Memory B cell (primary cell): ENCODE measurements around the gene CRIP3.

Source experiments
- ATAC-seq: fragments of 150-1000 bp; cut with Tn5 transposase; 2 replicates; pipeline ENCODE4 v1.10.0; 2021; ENCODE audit warnings: low read depth, mild to moderate bottlenecking, moderate library complexity
- DNase-seq, 2 donors: peaks; one replicate each; pipeline ENCODE4 v3.0.0; 2022; ENCODE audit warnings: low spot score in 2 of 2
- H3K27ac Mint-ChIP-seq: one replicate; pipeline ENCODE4 v1.8.0; 2022; ENCODE audit warnings: mild to moderate bottlenecking, moderate library complexity, mixed read lengths
- H3K27me3 Mint-ChIP-seq: one replicate; pipeline ENCODE4 v1.8.0; 2022; ENCODE audit warnings: mixed read lengths
- H3K36me3 Mint-ChIP-seq: one replicate; pipeline ENCODE4 v1.8.0; 2022; ENCODE audit warnings: mild to moderate bottlenecking, mixed read lengths
- H3K4me1 Mint-ChIP-seq: one replicate; pipeline ENCODE4 v1.8.0; 2022; ENCODE audit warnings: mixed read lengths
- H3K4me3 Mint-ChIP-seq: one replicate; pipeline ENCODE4 v1.8.0; 2022; ENCODE audit warnings: mild to moderate bottlenecking, moderate library complexity, mixed read lengths
- H3K9me3 Mint-ChIP-seq: one replicate; pipeline ENCODE4 v1.8.0; 2022; ENCODE audit warnings: mixed read lengths

CRIP3 gene

DNA sequence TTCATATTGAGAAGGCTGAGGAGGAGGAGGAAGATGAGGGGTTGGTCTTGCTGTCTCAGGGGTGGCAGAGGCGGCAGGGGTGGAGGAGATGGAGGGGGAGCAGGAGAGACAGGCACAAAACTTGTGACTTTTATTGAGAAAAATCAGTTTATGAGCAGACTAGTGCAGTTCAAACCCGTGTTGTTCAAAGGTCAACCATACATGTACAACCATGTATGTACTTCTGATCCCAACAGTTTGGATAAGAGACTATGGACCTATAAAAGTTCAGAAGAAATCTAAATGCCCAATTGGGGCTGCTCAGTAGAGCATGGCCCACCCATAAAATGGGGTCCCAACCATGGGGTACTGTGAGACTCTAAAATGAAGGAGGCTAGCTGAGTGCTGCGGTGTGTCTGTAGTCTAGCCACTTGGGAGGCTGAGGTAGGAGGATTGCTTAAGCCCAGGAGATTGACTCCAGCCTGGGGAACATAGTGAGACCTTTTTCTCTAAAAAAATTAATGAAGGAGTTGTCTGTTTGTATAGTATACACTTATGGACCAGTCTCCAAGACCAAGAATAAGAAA, 18.2 kb downstream of the CRIP3 start:
- ATAC-seq (no peak), DNase-seq (no peak)
- Mint-ChIP-seq H3K27ac (no peak overlapping the region), H3K4me3 (no peak overlapping the region), H3K27me3 (peaks cover 20% of the 10 kb centered on the region), H3K4me1 (peaks cover 5% of the 10 kb centered on the region), H3K36me3 (no peaks in the 10 kb centered on the region), H3K9me3 (no peaks in the 10 kb centered on the region)

DNA sequence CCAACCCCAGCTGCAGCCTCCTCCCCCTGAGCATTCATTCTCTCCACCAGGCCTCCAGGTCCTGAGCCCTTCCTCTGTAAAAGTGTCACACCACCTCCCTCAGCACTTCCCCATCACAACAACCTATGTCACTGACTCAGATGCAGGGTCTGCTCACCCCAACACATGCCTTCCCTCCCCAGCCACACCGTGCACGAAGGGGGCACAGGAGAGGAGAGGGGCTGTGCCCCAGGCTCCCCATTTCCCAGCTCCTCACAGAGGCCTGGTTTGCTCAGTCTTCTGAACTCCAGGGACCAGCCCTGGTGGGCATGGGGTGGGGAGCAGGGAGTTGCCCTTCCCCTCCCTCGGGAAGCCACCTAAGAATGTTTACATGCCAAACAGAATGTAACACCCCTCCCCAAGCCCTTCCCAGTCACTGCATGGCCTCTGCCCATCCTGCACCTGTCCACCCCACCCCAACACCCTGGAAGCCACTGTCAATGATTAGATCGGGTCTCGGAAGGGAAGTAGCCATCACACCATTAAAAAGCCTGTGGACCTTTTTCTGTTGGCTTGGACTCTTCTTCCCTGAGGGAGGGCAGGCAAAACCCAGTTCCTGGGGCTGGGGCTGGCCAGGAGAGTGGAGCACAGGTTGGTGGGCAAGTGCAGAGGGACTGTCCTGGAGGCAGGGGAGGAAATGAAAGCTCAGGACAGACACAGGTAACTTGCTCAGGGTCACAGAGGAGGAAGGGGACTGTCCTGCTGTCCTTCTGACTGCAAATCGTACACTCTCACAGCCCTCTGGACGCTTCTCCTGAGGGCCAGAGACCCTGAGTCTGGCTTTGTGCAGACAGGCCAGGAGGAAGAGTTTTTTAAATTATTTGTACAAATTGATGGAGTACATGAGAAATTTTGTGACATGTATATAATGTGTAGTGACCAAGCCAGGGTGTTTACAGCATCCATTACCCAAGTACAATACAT, 20.6 kb downstream of the CRIP3 start:
- Mint-ChIP-seq H3K4me3 (no peak overlapping the region), H3K36me3 (no peaks in the 10 kb centered on the region), H3K27me3 (peaks cover 21% of the 10 kb centered on the region), H3K27ac (no peak overlapping the region), H3K9me3 (no peaks in the 10 kb centered on the region), H3K4me1 (peaks cover 5% of the 10 kb centered on the region)
- DNase-seq (no peak), ATAC-seq (no peak)

DNA sequence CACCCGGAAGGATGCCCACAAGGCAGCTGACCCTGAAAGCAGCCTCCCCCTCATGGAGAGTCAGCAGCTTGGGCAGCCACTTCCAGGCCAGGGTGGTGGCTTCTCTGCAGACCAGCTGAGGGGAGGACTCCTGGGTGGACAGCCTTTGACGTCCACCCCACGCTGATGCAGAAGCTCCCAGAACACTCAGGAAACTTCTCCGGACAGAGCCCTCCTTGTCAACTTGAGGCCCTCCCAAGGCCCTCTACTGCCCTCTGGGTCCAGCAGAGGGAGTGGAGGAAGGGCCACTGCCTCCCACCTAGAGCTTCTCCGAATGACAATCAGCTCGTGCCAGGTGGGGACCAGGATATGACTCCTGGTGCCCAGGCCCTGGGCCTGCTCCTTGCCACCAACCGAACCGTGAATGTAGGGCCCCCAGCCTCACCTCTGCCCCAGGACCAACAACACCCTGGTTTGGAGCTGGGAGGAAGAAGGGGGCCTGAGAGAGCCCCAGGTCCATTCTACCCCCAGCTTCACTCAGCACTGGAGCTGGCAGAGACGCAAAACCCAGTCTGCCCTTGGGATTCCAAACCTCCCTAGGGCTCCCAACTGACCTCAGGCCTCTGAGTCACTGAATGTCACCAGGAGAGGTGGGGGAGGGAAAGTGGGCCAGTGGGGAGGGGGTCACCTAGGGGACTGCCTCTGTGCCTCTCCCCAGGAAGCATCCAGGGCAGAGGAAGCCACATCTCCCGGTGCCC, 21.5 kb downstream of the CRIP3 start:
- Mint-ChIP-seq H3K4me3 (no peak overlapping the region), H3K9me3 (no peaks in the 10 kb centered on the region), H3K27ac (no peak overlapping the region), H3K27me3 (peaks cover 22% of the 10 kb centered on the region), H3K4me1 (peaks cover 5% of the 10 kb centered on the region), H3K36me3 (no peaks in the 10 kb centered on the region)
- DNase-seq (no peak), ATAC-seq (no peak)

DNA sequence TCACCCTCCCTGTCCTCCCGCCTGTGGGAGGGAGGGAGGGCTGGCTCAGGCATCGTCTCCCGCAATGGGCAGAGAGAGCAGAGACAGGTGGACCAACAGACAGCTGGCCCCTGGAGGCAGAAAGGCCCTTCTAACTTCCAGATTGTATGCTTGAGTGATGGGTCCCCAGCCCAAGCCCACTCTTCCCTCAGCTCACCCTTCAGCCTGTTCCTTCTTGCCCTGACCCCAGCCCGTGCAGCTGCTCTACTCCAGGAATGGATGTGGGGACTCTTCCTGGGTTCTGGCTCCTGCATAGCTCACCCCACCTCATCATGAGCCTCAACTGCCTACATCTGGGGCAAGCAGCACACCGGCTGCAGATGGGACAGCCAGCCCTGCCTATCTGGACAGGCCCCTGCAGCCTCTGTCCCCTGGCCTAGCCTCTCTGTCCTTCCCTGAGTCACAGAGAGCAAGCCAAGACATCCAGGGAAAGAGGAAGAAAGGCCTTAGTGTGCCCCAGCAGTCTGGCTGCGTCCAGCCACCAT, 22.1 kb downstream of the CRIP3 start:
- Mint-ChIP-seq H3K9me3 (no peaks in the 10 kb centered on the region), H3K4me1 (peaks cover 5% of the 10 kb centered on the region), H3K27me3 (peaks cover 22% of the 10 kb centered on the region), H3K4me3 (no peak overlapping the region), H3K36me3 (no peaks in the 10 kb centered on the region), H3K27ac (no peak overlapping the region)
- ATAC-seq (no peak), DNase-seq (no peak)

DNA sequence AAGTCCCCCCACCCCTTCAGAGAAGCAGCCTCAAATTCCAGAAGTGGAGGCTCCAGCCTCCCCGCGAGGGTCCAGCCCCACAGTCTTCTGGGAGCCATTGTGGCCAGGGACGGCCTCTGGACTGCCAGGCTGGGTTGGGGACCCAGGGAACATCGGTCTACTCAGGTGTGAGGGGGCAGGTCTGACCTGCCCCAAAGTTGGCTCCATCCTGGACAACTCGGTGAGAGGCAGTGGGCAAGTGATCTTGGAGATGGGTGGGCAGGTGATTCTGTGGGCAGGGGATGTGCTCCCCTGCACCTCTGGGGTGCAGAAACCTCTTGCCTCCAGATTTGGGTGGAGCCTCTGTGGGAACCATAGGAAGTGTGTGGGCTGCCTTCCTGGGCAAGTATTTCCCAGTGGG, 22.8 kb downstream of the CRIP3 start:
- Mint-ChIP-seq H3K4me3 (no peak overlapping the region), H3K36me3 (no peaks in the 10 kb centered on the region), H3K27me3 (peaks cover 24% of the 10 kb centered on the region), H3K9me3 (no peaks in the 10 kb centered on the region), H3K4me1 (peaks cover 5% of the 10 kb centered on the region), H3K27ac (no peak overlapping the region)
- ATAC-seq (no peak), DNase-seq (no peak)

DNA sequence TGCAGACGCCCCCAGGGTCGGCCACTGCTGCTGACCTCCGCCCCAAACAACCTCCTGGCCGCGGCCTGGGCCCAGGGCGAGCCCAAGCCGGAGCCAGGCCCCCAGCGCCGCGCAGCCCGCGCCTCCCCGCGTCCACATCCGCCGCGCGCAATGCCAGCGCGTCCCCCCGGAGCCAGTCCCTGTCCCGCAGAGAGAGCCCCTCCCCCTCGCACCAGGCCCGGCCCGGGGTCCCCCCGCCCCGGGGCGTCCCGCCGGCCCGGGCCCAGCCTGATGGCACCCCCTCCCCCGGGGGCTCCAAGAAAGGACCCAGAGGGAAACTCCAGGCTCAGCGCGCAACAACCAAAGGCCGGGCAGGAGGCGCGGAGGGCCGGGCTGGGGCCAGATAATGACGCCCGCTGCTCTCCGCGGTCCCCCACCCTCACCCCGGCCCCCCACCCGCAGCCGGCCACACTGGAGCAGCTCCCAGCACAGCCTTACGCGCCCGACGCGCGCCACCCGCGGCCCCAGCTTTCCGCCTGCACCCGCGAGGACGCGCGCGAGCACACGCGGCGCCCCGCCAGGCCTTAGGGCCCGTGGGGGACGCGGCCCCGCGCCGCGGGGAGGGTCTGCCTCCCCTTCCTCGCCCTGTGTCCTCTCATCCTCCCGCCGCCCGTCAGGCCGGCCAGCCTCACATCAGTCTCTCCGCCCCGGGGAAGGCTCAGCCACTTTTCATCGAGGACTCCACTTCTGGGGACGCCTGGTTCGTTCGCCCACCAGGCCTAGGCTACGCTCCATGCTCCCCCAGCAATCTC, 23.4 kb downstream of the CRIP3 start:
- Mint-ChIP-seq H3K4me1 (peaks cover 5% of the 10 kb centered on the region), H3K36me3 (no peaks in the 10 kb centered on the region), H3K27me3 (peaks cover 29% of the 10 kb centered on the region), H3K9me3 (no peaks in the 10 kb centered on the region), H3K27ac (no peak overlapping the region), H3K4me3 (no peak overlapping the region)
- no peak for DNase-seq
- no peak for ATAC-seq

DNA sequence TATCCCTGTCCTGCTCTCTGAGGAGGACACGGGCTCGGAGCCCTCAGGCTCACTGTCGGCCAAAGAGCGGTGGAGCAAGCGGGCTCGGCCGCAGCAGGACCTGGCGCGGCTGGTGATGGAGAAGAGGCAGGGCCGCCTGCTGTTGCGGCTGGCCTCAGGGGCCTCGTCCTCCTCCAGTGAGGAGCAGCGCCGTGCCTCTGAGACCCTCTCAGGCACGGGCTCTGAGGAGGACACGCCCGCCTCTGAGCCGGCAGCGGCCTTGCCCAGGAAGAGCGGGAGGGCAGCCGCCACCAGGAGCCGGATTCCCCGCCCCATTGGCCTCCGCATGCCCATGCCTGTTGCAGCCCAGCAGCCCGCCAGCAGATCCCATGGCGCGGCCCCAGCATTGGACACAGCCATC, 24.7 kb downstream of the CRIP3 start:
- ATAC-seq (no peak), DNase-seq (no peak)
- Mint-ChIP-seq H3K27ac (no peak overlapping the region), H3K4me3 (no peak overlapping the region), H3K9me3 (no peaks in the 10 kb centered on the region), H3K27me3 (peaks cover 28% of the 10 kb centered on the region), H3K36me3 (no peaks in the 10 kb centered on the region), H3K4me1 (peaks cover 5% of the 10 kb centered on the region)

DNA sequence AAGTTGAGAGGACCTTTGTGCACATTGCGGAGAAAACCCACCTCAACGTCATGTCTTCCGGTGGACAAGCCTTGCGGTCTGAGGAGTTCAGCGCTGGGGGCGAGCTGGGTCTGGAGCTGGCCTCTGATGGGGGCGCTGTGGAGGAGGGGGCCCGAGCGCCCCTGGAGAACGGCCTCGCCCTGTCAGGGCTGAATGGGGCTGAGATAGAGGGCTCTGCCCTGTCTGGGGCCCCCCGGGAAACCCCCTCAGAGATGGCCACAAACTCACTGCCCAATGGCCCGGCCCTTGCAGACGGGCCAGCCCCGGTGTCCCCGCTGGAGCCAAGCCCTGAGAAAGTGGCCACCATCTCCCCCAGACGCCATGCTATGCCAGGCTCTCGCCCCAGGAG, 25.1 kb downstream of the CRIP3 start:
- ATAC-seq (no peak), DNase-seq (no peak)
- Mint-ChIP-seq H3K9me3 (no peaks in the 10 kb centered on the region), H3K36me3 (no peaks in the 10 kb centered on the region), H3K4me1 (peaks cover 5% of the 10 kb centered on the region), H3K27ac (no peak overlapping the region), H3K4me3 (no peak overlapping the region), H3K27me3 (peaks cover 29% of the 10 kb centered on the region)

DNA sequence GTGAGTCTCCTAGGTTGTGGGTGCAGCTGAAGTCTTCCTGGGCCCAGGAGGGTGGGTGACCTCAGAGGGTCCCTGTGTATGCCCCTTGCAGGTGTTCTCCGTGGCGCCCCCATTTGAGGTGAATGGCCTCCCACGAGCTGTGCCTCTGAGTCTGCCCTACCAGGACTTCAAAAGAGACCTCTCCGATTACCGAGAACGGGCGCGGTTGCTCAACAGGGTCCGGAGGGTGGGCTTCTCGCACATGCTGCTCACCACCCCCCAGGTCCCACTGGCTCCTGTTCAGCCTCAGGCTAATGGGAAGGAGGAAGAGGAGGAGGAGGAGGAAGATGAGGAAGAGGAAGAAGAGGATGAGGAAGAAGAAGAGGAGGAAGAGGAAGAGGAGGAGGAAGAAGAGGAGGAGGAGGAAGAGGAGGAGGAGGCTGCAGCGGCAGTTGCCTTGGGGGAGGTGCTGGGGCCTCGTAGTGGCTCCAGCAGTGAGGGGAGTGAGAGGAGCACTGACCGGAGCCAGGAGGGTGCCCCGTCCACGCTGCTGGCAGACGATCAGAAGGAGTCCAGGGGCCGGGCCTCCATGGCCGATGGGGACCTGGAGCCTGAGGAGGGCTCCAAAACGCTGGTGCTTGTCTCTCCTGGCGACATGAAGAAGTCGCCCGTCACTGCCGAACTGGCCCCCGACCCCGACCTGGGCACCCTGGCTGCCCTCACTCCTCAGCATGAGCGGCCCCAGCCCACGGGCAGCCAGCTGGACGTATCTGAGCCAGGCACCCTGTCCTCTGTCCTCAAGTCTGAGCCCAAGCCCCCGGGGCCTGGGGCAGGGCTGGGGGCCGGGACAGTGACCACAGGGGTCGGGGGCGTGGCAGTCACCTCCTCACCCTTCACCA, 25.8 kb downstream of the CRIP3 start:
- no peak for ATAC-seq
- H3K27me3 Mint-ChIP-seq: peaks cover 28% of the 10 kb centered on the region
- no peaks in the 10 kb centered on the region for H3K36me3 Mint-ChIP-seq
- H3K4me1 Mint-ChIP-seq: peaks cover 5% of the 10 kb centered on the region
- H3K4me3 Mint-ChIP-seq: no peak overlapping the region
- no peak for DNase-seq
- H3K27ac Mint-ChIP-seq: no peak overlapping the region
- H3K9me3 Mint-ChIP-seq: no peaks in the 10 kb centered on the region

DNA sequence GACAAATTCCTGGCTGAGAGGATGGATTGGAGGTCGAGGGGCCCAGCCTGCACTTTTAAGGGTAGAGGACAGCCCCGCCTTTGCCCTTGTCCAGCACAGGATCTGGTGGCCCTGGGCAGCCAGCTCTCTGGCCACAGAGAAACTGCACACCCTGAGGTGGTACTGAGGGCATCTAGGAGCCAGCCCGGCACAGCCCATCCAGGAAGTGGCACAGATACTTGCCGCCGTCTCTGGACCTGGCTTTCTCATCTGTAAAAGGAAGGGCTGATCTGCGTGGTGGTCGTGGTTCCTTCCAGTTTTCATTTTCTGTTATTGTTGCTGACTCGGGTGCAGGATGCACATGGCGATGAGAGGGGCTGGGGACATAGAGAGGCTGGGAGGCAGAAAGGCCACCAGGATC, 26.6 kb downstream of the CRIP3 start:
- no peak for ATAC-seq

DNA sequence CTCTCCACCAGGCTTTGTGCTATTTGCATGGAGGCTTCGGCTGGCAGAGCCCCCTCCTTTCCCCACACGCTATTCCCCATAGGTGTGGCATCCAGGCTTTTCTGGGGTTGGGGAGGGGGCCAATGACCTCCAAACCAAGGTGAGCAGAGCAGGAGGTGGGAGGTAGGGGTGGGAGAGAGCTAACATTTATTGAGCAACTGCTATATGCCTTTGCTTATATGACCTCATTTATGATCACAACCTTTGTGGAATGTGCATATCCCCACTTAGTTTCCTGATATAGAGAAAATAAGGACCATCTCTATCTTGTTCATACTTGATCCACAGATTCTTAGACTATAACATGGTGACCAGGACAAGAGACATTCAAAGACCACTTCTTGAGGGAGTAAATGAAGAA, 28.4 kb downstream of the CRIP3 start:
- Mint-ChIP-seq H3K4me3 (no peak overlapping the region), H3K27ac (no peak overlapping the region), H3K36me3 (peaks cover 2% of the 10 kb centered on the region), H3K4me1 (peaks cover 7% of the 10 kb centered on the region), H3K9me3 (no peaks in the 10 kb centered on the region), H3K27me3 (peaks cover 26% of the 10 kb centered on the region)
- ATAC-seq (no peak), DNase-seq (no peak)

More for the DNA sequence above, 26.6 kb downstream of the CRIP3 start:
- H3K4me1 Mint-ChIP-seq: peaks cover 6% of the 10 kb centered on the region
- H3K9me3 Mint-ChIP-seq: no peaks in the 10 kb centered on the region
- no peak overlapping the region for H3K27ac Mint-ChIP-seq
- DNase-seq: no peak
- no peak overlapping the region for H3K4me3 Mint-ChIP-seq
- H3K27me3 Mint-ChIP-seq: peaks cover 32% of the 10 kb centered on the region
- H3K36me3 Mint-ChIP-seq: peaks cover 1% of the 10 kb centered on the region

DNA sequence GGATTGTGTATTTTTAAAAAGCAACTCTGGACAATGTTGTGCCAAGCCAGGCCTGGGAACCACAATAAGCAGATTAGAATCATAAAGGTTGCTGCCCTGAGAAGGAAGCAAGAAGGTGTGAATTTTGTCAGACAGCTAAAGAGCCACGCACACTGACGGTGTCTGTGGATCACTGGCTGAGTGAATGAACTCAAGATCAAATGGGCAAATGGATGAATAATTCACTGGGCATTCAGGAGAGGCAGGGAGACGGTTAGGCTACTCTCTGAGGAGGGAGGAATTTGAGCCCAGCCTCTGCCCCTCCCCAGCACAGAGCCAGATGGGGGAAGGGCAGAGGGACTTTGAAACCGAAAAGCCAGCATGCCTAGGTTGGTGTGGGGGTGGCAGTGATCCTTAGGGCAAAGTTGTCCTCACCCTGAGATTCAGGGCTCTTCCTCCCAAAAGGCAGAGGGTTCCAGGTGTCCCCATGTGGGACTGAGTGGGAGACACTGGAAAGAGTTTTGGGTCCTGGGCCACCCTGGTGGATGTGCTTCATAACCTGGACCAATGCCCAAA, 30.0 kb downstream of the CRIP3 start:
- Mint-ChIP-seq H3K9me3 (no peaks in the 10 kb centered on the region), H3K27ac (no peak overlapping the region), H3K4me3 (no peak overlapping the region), H3K27me3 (peaks cover 33% of the 10 kb centered on the region), H3K36me3 (peaks cover 2% of the 10 kb centered on the region), H3K4me1 (peaks cover 11% of the 10 kb centered on the region)
- no peak for DNase-seq
- ATAC-seq: no peak
